GM12873 (cell line): ENCODE results near the gene OLIG2.

Experiments used
- TF ChIP-seq, protein P1 (sequence below): IDR thresholded peaks from 2 replicates; pipeline ENCODE4 v1.5.1; 2012; ENCODE audit warnings: low read depth, mild to moderate bottlenecking, moderate library complexity, low read length, control low read depth; ENCODE audit not compliant: insufficient read depth; ENCODE audit errors: missing control alignments

OLIG2 gene

GRCh38 chr21:33020558-33021100, 5.1 kb upstream of the OLIG2 start:
- TF ChIP-seq, protein P1, sequence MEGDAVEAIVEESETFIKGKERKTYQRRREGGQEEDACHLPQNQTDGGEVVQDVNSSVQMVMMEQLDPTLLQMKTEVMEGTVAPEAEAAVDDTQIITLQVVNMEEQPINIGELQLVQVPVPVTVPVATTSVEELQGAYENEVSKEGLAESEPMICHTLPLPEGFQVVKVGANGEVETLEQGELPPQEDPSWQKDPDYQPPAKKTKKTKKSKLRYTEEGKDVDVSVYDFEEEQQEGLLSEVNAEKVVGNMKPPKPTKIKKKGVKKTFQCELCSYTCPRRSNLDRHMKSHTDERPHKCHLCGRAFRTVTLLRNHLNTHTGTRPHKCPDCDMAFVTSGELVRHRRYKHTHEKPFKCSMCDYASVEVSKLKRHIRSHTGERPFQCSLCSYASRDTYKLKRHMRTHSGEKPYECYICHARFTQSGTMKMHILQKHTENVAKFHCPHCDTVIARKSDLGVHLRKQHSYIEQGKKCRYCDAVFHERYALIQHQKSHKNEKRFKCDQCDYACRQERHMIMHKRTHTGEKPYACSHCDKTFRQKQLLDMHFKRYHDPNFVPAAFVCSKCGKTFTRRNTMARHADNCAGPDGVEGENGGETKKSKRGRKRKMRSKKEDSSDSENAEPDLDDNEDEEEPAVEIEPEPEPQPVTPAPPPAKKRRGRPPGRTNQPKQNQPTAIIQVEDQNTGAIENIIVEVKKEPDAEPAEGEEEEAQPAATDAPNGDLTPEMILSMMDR = no peak

DNA sequence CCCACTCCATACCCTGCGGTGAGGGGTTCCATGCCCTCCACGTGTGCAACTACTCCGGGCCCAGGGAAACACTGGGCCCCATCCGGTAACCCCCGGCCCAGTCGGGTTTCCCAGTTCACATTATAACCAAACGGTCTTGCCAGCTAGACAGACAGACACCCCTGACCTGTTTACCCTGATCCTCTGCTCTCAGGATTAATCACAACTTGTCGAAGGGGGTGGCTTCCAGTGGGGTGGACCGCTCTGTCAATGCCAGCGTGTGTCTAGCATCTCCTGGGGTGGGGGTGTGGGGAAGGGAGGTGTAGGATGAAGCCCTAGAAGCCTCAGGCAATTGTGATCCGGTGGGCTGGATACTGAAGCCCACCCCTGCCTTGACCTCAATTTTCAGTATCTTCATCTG, 4.6 kb upstream of the OLIG2 start:
- TF ChIP-seq, protein P1 = no peak

DNA sequence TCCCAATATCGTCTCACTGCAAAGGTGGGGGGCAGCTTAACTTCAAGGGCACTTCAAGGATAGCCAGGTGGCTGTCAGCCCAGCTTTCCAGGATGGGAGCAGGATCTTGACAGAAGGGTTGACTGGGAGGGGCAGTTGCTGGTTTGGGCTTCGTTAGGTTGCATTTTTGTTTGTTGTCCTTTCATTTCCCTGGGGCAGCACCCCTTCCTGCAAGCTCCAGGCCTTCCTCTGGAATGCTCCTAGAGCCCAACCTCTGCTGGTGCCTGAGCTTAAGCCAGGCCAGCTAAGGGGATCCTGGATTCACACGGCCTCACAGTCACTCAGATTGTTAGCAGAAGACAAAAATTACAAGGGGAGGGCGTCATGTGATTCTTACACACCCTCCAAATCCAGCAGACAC, 4.1 kb upstream of the OLIG2 start:
- TF ChIP-seq, protein P1 = no peak

GRCh38 chr21:33022489-33022827, 3.3 kb upstream of the OLIG2 start:
- TF ChIP-seq, protein P1 = no peak

- TF ChIP-seq, protein P1 = no peak
Measured at GRCh38 chr21:33022828-33023573, 2.7 kb upstream of the OLIG2 start.

GRCh38 chr21:33023574-33024200, 2.0 kb upstream of the OLIG2 start:
- TF ChIP-seq, protein P1 = no peak

GRCh38 chr21:33024201-33025103, 1.3 kb upstream of the OLIG2 start:
- TF ChIP-seq, protein P1 = no peak
